Neutrophil (primary cell): ENCODE measurements around the gene GPN2.

ENCODE experiments used
- H3K27ac ChIP-seq: fragments of 200-600 bp; sonication (generic); 2 replicates; pipeline ENCODE4 v1.5.1; 2016; ENCODE audit warnings: mild to moderate bottlenecking, moderate library complexity
- H3K27me3 ChIP-seq: fragments of 200-600 bp; sonication (generic); 2 replicates; pipeline ENCODE4 v1.6.0; 2016; ENCODE audit warnings: mild to moderate bottlenecking
- H3K36me3 ChIP-seq: fragments of 200-600 bp; sonication (generic); 2 replicates; pipeline ENCODE4 v1.5.1; 2017
- H3K4me1 ChIP-seq, 2 experiments: fragments of 200-600 bp in 1 of 2; sonication (generic) in 1 of 2; 1 replicate in 1 of 2; 2 replicates in 1 of 2; pipeline versions ENCODE4 v1.5.1 to v1.6.1; 2013 to 2016; ENCODE audit warnings: low read depth in 1 of 2, low read length in 1 of 2, mild to moderate bottlenecking in 1 of 2, moderate library complexity in 1 of 2; ENCODE audit not compliant: control insufficient read depth in 1 of 2, insufficient read depth in 1 of 2
- H3K4me3 ChIP-seq, 2 experiments: fragments of 200-600 bp in 1 of 2; sonication (generic) in 1 of 2; 1 replicate in 1 of 2; 2 replicates in 1 of 2; pipeline ENCODE4 v1.5.1; 2013 to 2016; ENCODE audit warnings: low read depth in 1 of 2, low read length in 1 of 2, mild to moderate bottlenecking in 1 of 2, moderate library complexity in 1 of 2
- H3K9me3 ChIP-seq: fragments of 200-600 bp; sonication (generic); 2 replicates; pipeline ENCODE4 v1.5.1; 2016
- CTCF ChIP-seq: fragments of 200-600 bp; sonication (generic); IDR thresholded peaks from 2 replicates; pipeline ENCODE4 v1.5.1; 2016; ENCODE audit warnings: antibody characterized with exemption

The GPN2 gene

GRCh38 chr1:26910343-26911160 is 20.5 kb upstream of the GPN2 start:
- no peak for TF ChIP-seq CTCF
- Histone ChIP-seq H3K4me1 (no peaks in the 10 kb centered on the region), H3K4me3 (no peak overlapping the region), H3K27me3 (peaks cover 6% of the 10 kb centered on the region), H3K9me3 (no peaks in the 10 kb centered on the region), H3K36me3 (no peaks in the 10 kb centered on the region), H3K27ac (no peak overlapping the region)

- no peak for TF ChIP-seq CTCF
- H3K9me3 ChIP-seq = no peaks in the 10 kb centered on the region
- no peak overlapping the region for H3K27ac ChIP-seq
- H3K4me1 ChIP-seq = no peaks in the 10 kb centered on the region
- H3K36me3 ChIP-seq = no peaks in the 10 kb centered on the region
- H3K27me3 ChIP-seq = peaks cover 9% of the 10 kb centered on the region
- H3K4me3 ChIP-seq = no peak overlapping the region
Measured at GRCh38 chr1:26909951-26910342, 19.9 kb upstream of the GPN2 start.

GRCh38 chr1:26907071-26907917 is 17.2 kb upstream of the GPN2 start:
- Histone ChIP-seq H3K27me3 (peaks cover 9% of the 10 kb centered on the region), H3K4me1 (peaks cover 0 to 2% of the 10 kb centered on the region in 2 experiments), H3K36me3 (no peaks in the 10 kb centered on the region), H3K4me3 (no peak overlapping the region), H3K9me3 (no peaks in the 10 kb centered on the region), H3K27ac (no peak overlapping the region)
- TF ChIP-seq CTCF = no peak

- Histone ChIP-seq H3K27ac (peak overlapping the region; percentile 91), H3K36me3 (peaks cover 12% of the 10 kb centered on the region), H3K4me3 (peak overlapping the region; percentile 86 to 96), H3K9me3 (no peaks in the 10 kb centered on the region), H3K4me1 (peaks cover 19 to 30% of the 10 kb centered on the region in 2 experiments), H3K27me3 (peaks cover 8% of the 10 kb centered on the region)
- TF ChIP-seq CTCF = no peak
Measured at GRCh38 chr1:26900815-26901511, 10.9 kb upstream of the GPN2 start.

GRCh38 chr1:26900001-26900814 is 10.1 kb upstream of the GPN2 start, which contains the start of gene GPATCH3:
GPATCH3 (minus strand) TSS chr1:26900467; CDS start chr1:26900442, 25 bp downstream.
- Histone ChIP-seq H3K4me3 (peak within 1 kb of the TSS; percentile 86 to 96), H3K9me3 (no peaks in the 10 kb centered on the region), H3K4me1 (peaks cover 19 to 30% of the 10 kb centered on the region in 2 experiments), H3K27ac (peak within 1 kb of the TSS; percentile 91), H3K27me3 (peaks cover under 1% of the 10 kb centered on the region), H3K36me3 (peaks cover 18% of the 10 kb centered on the region)
- peak; percentile 18 for TF ChIP-seq CTCF
